MM.1S (cell line): Measurements from ENCODE around the gene SPSB3.

ENCODE experiments used
- CTCF ChIP-seq: fragments of 300-600 bp; sonication (generic); IDR thresholded peaks from 2 replicates; pipeline ENCODE4 v1.5.1; 2016; ENCODE audit warnings: antibody characterized with exemption, low read length, mixed read lengths
- EZH2 ChIP-seq: fragments of 300-600 bp; sonication (generic); optimal IDR thresholded peaks from 2 replicates; pipeline ENCODE3; 2017; ENCODE audit warnings: low read depth, mild to moderate bottlenecking, antibody characterized with exemption, low read length, mixed read lengths
- EZH2phosphoT487 ChIP-seq: fragments of 300-600 bp; sonication (generic); IDR thresholded peaks from 2 replicates; pipeline ENCODE4 v1.6.1; 2018; ENCODE audit warnings: antibody characterized with exemption, low read length

- no peak for TF ChIP-seq EZH2
- TF ChIP-seq CTCF: no peak
- no peak for TF ChIP-seq EZH2phosphoT487
Measured at GRCh38 chr16:1821861-1822611, 39.7 kb upstream of the SPSB3 start.
